Mammary epithelial cell (primary cell): Measurements from ENCODE around the gene SORBS1.

Experiments
- CTCF ChIP-seq, 2 donors: IDR thresholded peaks in 1 of 2; conservative IDR thresholded peaks in 1 of 2; 2 replicates each; pipeline ENCODE4 v1.5.1; 2011 to 2012; ENCODE audit warnings: inconsistent platforms in 2 of 2, low read length in 2 of 2, mild to moderate bottlenecking in 2 of 2, control low read depth in 1 of 2, low read depth in 1 of 2; ENCODE audit not compliant: insufficient read depth in 1 of 2; ENCODE audit errors: extremely low read depth in 1 of 2
- EZH2 ChIP-seq: IDR thresholded peaks from 2 replicates; pipeline ENCODE4 v1.6.1; 2012; ENCODE audit warnings: low read length, inconsistent platforms, borderline replicate concordance

DNA sequence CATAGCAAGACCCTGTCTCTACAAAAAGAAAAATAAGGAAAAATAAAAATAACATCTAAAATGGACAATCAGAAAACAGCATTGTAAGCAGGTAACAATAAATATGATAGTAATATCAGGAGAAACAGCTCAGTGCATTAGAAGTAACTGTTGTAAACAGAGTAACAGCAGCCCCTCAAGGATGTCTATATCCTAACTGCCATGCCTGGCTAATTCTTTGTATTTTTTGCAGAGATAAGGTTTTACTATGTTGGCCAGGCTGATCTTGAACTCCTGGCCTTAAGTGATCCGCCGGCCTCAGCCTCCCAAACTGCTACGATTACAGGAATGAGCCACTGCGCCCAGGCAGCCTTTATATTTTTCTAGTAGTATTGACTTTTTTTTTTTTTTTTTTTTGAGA is 7.5 kb downstream of the SORBS1 start:
- TF ChIP-seq CTCF (conservative IDR thresholded peaks at IDR 0.05 in 1 of 2, IDR thresholded peaks at IDR 0.05 in 1 of 2; ENCODE audit: extremely low read depth in 1 of 2, insufficient read depth in 1 of 2, low read depth in 1 of 2, low read length in 2 of 2) (no peak), EZH2 (no peak)
